NCI-H187 (cell line): Measurements from ENCODE around the gene HCRTR2.
"Not testable (repeated sequence)": the region's sequence is repeated elsewhere in the genome, so short reads cannot be mapped to it uniquely, and the experiment has no call there.

Source experiments
- DNase-seq, 2 experiments: peaks; one replicate each; lab custom pipeline; 2025; lab: John Stamatoyannopoulos, UW

HCRTR2 gene

DNA sequence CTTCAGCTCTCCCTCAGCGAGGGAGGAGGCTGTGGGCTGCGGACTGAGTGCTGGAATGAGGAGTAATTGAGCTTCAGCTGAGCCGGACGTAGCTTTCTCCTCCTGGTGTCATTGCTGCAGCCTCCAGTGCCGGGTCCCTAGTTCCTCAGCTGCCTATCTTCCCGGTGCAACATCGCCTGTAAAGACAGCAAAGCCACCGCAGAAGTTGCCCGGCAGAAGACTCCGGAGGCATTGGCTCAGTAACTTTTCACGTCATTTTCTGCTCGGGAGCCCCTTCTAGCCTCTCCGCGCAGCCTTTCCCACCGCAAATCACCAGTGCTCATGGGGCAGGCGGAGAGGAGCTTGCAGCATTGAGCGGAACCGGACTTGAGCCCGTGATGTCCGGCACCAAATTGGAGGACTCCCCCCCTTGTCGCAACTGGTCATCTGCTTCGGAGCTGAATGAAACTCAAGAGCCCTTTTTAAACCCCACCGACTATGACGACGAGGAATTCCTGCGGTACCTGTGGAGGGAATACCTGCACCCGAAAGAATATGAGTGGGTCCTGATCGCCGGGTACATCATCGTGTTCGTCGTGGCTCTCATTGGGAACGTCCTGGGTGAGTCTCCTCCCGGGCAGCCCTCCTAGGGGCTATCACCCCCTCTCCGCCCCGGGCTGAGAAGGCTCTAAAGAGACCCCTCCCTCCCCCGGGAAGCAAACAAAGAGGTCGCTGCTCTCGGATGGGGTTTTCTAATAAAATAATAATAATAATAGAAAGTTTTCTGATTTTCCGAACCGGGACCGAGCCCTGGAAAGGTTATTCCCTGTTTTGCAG is at the start of gene HCRTR2:
HCRTR2 (plus strand) TSS at position 305 of the 816 bp plus-strand sequence; CDS start at position 378, 73 bp downstream.
- DNase-seq, result no peak

DNA sequence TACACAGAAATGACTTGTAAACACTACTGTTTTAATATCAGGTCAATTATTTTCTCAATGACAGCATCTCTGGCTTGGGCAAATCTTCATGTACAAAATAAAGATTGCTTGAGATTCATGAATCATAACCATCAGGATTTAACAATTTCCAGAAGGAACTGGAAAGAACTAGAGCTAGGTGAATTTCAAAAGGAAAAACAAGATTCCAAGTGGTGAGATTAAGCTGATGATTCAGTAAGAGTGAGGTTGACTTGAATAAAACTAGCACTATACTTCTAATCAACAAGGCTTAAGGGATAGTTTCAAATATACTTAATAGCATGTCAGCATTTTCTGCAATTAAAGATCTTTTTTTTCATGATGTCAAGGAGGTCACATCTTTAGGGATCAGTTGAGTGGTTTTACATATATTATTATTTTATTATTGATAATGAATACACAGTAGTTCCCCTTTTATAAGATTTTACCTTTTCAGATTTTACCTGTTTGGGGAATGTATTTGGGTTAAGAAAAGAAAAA is 43.5 kb upstream of the HCRTR2 start:
- no peak for DNase-seq

DNA sequence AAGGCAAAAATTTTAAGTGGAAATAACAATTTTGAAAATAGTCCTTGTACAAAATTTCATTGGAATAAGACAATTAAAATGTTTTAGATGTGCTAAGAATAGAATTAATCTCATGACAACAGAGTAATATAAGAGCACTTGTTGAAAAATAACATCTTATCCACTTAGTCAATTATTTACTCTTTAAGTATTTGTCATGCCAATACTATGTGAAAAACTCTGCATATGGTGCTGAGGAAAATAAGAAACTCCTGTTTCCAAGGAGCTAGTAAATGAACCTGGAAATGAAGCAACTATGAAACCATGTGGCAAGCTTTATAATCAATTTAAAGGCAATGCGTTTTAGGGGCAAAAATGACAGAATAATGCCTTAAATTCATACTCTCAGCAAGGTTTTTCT is 42.7 kb upstream of the HCRTR2 start:
- no peak for DNase-seq

DNA sequence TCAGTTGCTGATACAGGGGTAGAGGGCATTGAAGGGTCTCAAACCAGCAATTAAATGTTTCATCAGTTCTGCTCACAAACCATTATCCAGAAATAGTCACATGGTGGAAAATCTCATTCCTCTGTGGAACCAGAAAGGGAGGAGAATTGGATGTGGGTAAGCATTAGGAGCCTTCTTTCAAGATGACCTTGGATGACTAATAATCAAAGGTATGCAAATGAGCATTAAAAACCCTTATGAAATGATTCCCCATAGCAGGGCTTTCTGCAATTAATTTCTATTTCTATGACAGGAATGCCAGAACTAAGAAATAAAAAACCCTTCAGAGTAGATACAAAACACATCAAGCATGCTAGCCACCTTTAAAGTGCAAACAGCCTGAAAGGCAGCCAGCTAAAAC is 37.4 kb upstream of the HCRTR2 start:
- DNase-seq, result no peak

DNA sequence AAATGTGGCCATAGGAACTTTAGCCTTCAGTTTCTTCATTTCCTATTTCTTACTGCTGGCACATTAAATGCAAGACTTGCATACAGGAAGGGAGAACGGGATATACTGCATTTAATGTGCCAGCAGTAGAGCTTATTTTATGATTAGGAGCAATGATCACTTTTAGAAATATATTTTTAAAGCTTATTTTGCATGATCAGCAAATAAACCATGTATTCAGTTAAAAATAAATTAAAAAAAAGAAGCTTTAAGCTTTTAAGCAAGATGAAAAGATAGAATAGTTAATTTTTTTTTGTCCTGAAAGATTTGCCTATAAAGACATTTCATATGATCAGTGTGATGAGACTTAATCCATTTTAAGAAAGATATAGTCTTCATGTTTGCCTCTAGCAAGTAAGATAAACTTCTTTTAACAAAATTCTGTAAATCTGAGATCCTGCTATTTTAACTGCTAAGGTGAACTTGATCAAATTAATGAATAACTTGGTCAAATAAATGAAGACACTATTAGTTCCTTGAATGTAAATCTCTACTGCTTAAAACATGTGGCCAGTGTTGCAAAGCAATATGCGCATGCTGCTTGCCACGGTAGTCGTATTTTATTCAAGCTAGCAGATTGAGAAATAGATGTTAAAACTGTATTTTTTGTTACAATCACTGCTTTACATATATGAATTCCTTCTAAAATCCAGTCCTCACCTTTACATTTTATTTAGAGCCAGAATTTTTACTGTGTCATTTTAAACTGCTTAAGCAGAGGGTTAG is 36.2 kb upstream of the HCRTR2 start:
- no peak for DNase-seq

DNA sequence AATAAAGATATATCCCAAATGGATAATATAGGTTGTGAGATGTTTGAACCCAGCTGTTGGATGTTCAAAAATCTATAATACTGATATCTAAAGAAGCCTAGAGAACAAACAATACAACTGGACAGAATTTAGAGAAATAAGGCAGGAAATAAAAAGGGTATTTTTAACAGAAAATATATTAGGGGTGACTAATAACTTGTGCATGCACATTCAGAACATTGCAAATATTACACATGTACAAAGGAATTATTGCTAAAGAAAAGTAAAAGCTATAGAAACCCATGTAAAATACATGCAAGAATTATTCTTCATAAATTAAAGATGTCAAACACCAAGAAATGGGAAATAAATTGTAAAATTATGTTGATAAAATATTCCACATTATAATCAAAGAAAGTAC is 32.7 kb upstream of the HCRTR2 start:
- no peak for DNase-seq

DNA sequence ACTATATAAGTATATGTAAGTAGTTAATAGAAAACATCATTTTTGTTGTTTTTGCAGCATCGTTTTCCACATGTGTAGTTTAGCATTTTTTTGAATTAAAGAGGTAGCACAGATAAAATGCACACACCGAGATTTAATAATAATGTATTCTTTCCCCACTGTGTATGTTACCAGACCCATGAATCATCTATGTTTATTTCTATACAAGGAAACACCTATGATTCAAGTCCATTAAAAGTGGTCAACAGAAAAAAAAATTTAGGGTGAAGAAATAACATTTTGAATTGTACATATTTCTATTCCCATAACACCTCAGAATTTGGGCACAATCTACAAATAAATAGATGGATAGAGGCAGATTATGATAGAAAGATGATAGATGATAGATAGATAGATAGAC is 31.7 kb upstream of the HCRTR2 start:
- no peak for DNase-seq

DNA sequence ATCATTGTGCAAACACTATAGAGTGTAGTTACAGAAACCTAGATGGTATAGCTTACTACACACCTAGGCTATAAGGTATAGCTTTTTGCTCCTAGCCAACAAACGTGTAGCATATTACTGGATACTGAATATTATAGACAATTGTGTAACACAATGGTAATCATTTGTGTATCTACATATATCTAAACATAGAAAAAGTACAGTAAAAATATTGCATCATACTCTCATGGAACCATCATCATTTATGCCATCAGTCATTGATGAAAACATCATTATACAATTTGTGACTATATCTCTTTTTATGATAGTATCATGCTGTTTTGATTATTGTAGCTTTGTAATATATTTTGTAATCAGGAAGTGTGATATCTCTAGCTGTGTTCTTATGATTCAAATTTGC is 21.0 kb upstream of the HCRTR2 start:
- no peak for DNase-seq

DNA sequence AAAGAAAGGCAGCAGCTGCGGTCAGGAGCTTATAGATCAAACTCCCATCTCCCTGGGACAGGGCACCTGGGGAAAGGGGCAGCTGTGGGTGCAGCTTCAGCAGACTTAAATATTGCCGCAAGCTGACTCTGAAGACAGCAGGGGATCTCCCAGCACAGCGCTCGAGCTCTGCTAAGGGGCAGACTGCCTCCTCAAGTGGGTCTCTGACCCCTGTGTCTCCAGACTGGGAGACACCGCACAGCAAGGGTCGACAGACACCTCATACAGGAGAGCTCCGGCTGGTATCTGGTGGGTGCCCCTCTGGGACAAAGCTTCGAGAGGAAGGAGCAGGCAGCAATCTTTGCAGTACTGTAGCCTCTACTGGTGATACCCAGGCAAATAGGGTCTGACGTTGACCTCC is 15.5 kb upstream of the HCRTR2 start:
- DNase-seq, result not testable (repeated sequence)

DNA sequence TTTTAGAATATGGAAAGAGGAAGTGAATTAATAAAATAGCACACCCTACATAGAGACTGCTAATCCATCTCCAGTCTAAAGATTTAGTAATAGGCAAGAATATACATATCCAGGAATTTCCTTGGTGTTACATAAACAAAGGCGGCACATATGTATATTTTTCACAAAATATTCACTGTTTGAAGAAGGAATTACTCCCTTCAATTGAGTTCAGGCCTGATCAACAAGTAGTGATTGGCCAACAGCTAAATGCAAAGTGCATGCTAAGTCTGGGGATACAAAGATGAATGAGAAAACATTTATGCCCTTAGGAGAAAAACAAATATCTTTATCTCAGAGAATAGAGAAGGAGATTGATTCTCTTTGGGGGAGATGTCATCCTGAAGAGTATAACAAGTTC is 6.5 kb upstream of the HCRTR2 start:
- no peak for DNase-seq

DNA sequence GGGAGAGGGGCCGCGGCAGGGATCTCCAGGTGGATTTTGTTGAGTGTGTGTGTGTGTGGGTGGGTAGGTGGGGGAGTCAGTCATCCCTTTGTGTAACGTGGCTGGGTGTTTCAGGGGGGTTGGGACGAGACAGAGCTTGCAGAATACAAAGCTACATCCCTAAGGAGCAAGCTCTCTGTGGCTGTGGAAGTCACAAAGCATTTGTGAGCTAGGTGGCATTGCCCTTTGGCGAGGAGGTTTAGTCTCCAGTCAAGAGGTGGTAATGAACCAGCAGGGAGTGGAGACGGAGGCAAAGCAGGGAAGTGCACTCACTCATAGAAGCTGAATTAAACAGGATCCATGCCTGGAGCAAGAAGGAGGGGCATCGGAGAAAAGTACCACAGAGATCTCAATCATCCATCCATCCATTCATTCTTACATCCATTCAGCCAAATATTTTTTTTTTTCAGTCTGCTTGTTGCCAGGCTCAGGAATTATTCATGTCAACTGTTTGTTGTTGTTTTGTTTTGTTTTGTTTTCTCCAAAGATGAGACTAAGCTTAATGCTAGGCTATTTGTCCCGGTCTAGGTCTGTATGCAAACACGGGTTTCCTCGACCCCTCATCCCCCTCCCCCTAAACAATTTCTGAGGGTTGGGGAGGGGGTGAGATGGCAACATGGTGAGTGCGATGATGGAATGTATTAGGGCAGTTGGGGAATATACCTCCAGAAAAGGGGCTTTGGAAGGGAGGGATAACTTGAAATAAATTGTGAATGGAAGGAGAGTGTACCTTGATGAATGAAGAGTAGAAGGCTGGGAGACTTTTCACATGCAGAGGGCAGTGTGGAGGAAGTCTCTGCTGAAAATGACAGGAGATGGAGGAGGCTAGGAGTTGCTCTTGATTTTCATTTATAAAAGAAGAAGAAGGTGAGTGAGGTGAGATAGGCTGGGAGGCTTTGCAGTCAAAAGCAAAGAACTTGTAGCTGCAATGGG is 1.0 kb downstream of the HCRTR2 start:
- DNase-seq, result peak in 1 of 2 experiments; percentile 1

DNA sequence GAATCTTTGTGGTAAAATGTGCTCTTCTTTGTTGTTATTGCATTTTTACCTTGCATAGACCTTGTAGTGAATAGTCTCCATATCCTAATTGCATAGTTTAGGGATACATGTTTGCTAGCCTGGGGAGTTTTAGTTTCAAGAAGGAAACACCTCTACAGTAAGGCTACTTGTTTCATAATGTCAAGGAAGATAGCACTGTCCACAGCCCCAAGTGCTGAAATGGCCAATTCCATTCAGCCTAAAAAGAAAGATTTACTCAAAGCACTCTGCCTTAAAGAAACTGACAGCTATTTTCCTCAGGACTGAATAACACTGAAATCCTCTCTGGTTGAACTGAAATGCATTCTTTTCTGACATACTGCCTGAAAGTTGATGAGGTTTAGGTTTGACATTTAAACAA is 2.6 kb downstream of the HCRTR2 start:
- no peak for DNase-seq

DNA sequence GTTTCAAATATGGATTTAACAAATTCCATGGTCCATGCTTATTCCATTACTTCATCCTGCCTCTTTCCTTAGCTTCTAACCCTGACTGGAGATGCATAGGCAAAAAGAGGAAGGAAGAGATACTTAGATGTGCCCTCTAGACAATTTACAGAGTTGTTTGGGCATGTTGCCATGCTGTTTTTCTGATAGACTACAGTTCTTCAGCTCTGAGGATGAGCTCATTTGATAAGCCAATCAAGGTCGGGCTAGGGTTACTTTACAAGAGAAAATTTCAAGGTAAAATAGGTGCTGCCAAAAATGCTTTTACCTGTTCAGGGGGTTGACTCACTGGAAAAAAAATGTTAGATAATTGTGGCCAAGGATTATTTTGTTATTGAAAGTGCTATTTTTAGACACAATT is 5.9 kb downstream of the HCRTR2 start:
- no peak for DNase-seq

DNA sequence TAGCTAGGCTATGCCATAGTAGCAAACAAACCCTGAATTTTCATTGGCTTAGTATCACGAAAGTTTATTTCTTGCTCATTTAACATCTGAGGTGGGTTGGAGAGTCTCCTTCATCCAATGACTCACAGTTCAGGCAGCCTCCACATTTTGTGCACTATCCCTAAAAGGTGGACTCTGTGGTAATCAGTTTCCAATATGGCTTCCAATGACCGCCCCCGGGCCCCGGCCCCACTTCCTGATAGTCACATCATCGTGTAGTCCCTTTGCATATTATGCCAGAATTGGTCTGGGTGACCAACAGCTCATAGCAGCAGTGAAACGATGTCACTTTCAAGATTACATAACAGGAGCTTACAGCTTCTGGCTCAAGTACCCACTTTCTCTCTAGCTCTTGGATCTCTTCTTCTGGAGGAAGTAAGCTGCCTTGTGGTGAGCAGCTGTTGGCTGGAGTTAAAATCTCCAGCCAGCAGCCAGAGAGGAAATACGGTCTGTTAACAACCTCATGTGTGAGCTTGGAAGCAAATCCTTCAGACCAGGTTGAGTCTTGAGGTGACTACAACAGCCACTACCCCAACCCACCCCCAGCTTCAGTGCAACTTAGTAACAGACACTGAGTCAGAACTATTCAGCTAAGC is 7.8 kb downstream of the HCRTR2 start:
- DNase-seq, result no peak

DNA sequence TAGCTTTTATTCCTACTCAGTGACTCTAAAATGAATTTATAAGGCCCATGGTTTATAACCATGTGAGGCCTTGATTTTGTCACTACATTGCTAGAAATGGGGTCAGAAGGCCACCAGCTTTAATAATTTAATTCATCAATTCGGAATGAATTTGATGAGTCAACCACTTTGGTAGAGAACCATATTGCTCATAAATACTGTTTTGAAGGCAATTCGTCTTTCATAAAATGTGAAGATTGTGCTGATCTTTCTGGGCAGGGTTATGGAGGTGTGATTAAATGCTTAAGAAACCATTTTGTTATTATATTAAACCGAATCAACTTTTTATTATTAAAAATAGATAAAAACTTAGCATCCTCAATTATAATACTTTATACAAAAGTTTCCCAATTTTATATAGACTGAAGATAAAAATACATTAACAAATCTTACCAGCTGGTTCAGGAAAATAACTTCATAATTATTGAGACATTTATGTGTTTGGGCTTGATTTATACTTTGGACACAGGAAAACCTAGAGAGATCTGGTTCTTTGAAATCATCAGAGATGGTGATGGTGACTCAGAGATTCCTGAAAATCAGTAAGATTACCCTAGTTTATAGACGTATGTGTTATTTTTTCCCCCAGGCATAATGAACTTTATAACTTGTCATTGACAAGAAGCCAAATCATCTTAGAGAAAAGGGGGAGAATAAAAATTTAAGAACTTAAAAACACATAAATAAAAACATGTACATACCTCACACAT is 10.6 kb downstream of the HCRTR2 start:
- no peak for DNase-seq

DNA sequence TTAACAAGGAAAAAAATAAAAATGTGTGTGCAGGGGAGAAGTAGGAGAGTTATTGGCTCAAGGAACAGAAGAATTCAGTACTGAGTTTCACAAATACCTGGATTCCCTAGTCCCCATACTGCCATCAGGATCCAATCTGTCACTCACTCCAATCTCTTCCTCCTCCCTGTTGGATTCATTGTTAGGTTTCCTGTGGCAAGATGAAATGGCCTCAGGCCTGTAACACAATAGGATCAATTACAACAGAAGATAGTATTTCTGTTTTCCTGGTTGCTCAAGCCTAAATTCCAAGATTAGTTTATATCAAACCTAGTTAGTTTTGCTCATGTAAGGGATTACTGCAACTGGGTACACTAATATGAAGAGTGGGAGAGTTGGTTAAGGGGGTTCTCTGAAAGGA is 24.4 kb downstream of the HCRTR2 start:
- no peak for DNase-seq

DNA sequence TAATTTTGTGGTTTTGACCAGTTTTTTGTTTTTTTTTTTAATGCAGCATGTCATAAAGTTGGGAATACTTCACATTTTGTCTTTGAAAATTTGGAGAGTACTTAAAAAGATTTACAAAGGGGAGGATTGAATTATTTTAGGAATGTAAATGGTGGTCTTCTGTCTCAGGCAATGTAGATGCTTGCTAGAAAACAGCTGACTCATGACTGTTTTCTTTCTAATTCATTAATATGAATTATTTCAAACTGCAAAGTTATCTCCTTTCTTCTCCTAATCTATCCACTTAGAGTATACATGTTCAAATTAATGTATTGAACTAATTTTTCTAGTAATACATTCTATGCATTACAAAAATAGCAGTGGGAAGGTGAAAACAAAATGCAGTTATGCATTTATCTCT is 24.9 kb downstream of the HCRTR2 start:
- no peak for DNase-seq

DNA sequence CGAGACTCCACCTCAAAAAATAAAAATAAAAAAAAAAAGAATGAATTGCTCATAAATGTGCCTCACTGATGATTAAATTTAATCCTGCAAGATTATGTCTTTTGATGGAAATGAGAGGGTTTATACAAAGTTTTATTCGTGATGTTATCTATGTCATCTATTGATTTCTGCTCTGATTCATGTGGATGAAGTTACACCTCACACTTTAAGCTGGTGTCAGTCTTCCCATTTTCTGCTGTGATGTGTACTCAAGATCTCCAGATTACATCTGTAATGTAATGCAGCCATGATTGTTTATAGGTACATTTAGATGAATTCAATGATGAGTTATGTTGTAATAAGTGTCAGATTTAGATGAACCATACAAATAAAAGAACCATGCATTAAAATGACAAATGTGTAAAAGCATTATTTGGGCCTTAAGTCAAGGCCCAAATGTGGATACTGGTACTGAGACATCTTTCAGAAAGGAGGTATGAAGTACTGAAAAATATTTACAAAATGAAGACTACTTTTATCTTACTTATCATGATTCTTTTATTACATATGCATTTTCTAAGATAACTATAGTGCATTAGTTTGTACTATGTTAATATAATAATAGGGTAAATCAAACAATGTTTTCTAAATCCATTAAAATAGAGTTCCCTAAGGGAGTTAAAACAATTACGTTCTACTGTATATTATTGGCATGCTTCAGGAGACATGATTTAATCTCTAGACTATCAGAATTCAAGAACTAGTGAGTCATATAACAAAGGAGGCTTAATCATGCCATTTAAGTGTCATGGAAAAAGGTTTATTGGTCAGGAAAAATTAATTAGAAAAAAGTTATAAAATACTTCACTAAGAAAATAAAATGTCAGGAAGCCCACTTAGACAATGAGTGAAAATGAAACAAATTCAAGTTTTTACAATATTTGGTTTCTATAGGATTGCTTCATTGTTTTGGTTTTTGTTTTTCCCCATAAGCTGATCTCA is 34.5 kb downstream of the HCRTR2 start:
- no peak for DNase-seq

DNA sequence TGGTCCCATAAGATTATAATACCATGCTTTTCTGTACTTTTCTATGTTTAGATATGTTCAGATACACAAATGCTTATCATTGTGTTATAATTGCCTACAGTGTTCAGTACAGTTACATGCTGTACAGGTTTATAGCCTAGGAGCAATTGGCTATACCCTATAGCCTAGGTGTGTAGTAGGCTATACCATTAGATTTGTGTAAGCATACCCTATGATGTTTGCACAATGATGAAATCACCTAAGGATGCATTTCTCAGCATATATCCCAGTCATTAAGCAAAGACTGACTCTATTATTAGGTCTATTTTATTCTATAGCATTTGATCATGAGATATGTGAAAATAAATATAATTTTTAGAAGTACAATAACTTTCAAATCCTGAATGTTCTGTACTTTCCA is 36.6 kb downstream of the HCRTR2 start:
- no peak for DNase-seq

DNA sequence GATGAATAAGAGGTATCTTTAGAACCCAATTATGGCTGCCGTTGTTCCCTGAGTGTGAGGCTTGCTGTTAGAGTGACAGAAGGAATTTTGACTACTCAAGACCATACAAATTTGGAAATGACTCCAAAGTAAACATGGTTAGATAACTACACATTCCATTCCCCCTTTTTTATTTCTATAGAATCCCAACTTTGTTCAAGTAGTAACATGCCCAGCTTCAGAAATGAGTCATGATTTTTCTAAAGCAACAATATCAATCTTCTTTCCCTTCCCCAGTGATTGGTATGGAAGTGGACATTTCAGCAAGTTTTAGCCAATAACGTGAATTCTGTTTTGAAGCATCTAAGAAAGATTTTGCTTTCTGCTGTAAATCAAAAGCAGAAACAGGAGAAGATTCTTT is 37.8 kb downstream of the HCRTR2 start:
- DNase-seq, result no peak
